Neural cell (in vitro differentiated cells): ENCODE data around the gene FASTK. TPM values are rescaled to one million over a fixed set of nuclear protein-coding genes. Genes with fewer than 3 reads are reported as not detected.

Experiments used
- H2AFZ ChIP-seq: fragments of 200-600, 300-800 bp; sonication (generic), shearing (Covaris generic); 2 replicates; pipeline ENCODE4 v1.6.0; 2014; ENCODE audit warnings: low read depth, mild to moderate bottlenecking, antibody characterized with exemption, low read length, moderate library complexity
- H3F3A ChIP-seq: fragments of 200-600 bp; shearing (Covaris generic); 2 replicates; pipeline ENCODE4 v1.6.1; 2016; ENCODE audit warnings: mild to moderate bottlenecking, moderate library complexity, mixed read lengths, antibody characterized with exemption, low read length; ENCODE audit not compliant: insufficient read depth, poor library complexity, severe bottlenecking
- H3K27ac ChIP-seq: fragments of 200-600, 300-800 bp; sonication (generic), shearing (Covaris generic); 2 replicates; pipeline ENCODE4 v1.5.1; 2014; ENCODE audit warnings: mild to moderate bottlenecking, low read length, moderate library complexity
- H3K27me3 ChIP-seq: fragments of 300-800, 200-600 bp; sonication (generic), shearing (Covaris generic); 2 replicates; pipeline ENCODE4 v1.6.0; 2014; ENCODE audit warnings: mild to moderate bottlenecking, low read depth, low read length, moderate library complexity; ENCODE audit not compliant: insufficient read depth
- H3K36me3 ChIP-seq: fragments of 300-800, 200-600 bp; sonication (generic), shearing (Covaris generic); 2 replicates; pipeline ENCODE4 v1.5.1; 2014; ENCODE audit warnings: mild to moderate bottlenecking, antibody characterized with exemption, low read length, moderate library complexity; ENCODE audit not compliant: insufficient read depth
- H3K4me2 ChIP-seq: fragments of 300-800, 200-600 bp; sonication (generic), shearing (Covaris generic); 2 replicates; pipeline ENCODE4 v1.6.0; 2014; ENCODE audit warnings: mild to moderate bottlenecking, low read length
- H3K4me3 ChIP-seq: fragments of 300-800, 200-600 bp; sonication (generic), shearing (Covaris generic); 2 replicates; pipeline ENCODE4 v1.5.1; 2014; ENCODE audit warnings: mild to moderate bottlenecking, low read length, moderate library complexity
- H3K79me2 ChIP-seq: fragments of 200-600 bp; shearing (Covaris generic); replicated peaks from 2 replicates; pipeline ENCODE4 v1.6.0; 2014; ENCODE audit warnings: mild to moderate bottlenecking, low read length, moderate library complexity; ENCODE audit not compliant: insufficient read depth
- H3K9ac ChIP-seq: fragments of 300-800, 200-600 bp; sonication (generic), shearing (Covaris generic); 2 replicates; pipeline ENCODE4 v1.6.1; 2016; ENCODE audit warnings: mild to moderate bottlenecking, low read length, mixed read lengths
- H3K9me2 ChIP-seq: fragments of 200-600 bp; shearing (Covaris generic); 2 replicates; pipeline ENCODE4 v1.6.1; 2016; ENCODE audit warnings: mild to moderate bottlenecking, low read length, mixed read lengths; ENCODE audit not compliant: insufficient read depth
- H3K9me3 ChIP-seq: fragments of 200-600, 300-800 bp; sonication (generic), shearing (Covaris generic); 2 replicates; pipeline ENCODE4 v1.6.1; 2016; ENCODE audit warnings: mild to moderate bottlenecking, mixed run types, low read length, moderate library complexity, mixed read lengths
- H4K20me1 ChIP-seq: fragments of 200-600 bp; shearing (Covaris generic); 2 replicates; pipeline ENCODE4 v1.6.1; 2016; ENCODE audit warnings: mild to moderate bottlenecking, mixed run types; ENCODE audit not compliant: insufficient read depth
- CTCF ChIP-seq: fragments of 450-650 bp; IDR thresholded peaks from 2 replicates; pipeline ENCODE4 v1.5.1; 2014; ENCODE audit warnings: antibody characterized with exemption, mild to moderate bottlenecking, moderate library complexity; ENCODE audit not compliant: poor library complexity, severe bottlenecking
- EP300 ChIP-seq: fragments of 450-650 bp; conservative IDR thresholded peaks from 2 replicates; pipeline ENCODE4 v1.6.1; 2014; ENCODE audit warnings: antibody characterized with exemption, mild to moderate bottlenecking, moderate library complexity; ENCODE audit not compliant: poor library complexity, severe bottlenecking
- EZH2 ChIP-seq: fragments of 200-600, 300-800 bp; shearing (Covaris generic), sonication (generic); IDR thresholded peaks from 2 replicates; pipeline ENCODE4 v1.6.1; 2014; ENCODE audit warnings: antibody characterized with exemption, low read length, borderline replicate concordance, mild to moderate bottlenecking; ENCODE audit not compliant: insufficient read depth, poor library complexity, severe bottlenecking
- MXI1 ChIP-seq: fragments of 450-650 bp; conservative IDR thresholded peaks from 2 replicates; pipeline ENCODE4 v1.6.1; 2014; ENCODE audit warnings: antibody characterized with exemption, mild to moderate bottlenecking; ENCODE audit not compliant: poor library complexity, severe bottlenecking
- POLR2AphosphoS5 ChIP-seq: IDR thresholded peaks from 2 replicates; pipeline ENCODE4 v1.6.1; 2012
- RAD21 ChIP-seq: fragments of 450-650 bp; conservative IDR thresholded peaks from 2 replicates; pipeline ENCODE4 v1.6.1; 2014; ENCODE audit warnings: antibody characterized with exemption, mild to moderate bottlenecking, moderate library complexity
- REST ChIP-seq: IDR thresholded peaks from 2 replicates; pipeline ENCODE4 v1.6.1; 2012; ENCODE audit warnings: borderline replicate concordance
- SMC3 ChIP-seq: fragments of 450-650 bp; conservative IDR thresholded peaks from 2 replicates; pipeline ENCODE4 v1.6.1; 2014; ENCODE audit warnings: antibody characterized with exemption, mild to moderate bottlenecking, moderate library complexity; ENCODE audit not compliant: poor library complexity
- TAF1 ChIP-seq: IDR thresholded peaks from 2 replicates; pipeline ENCODE4 v1.6.1; 2012; ENCODE audit warnings: low read depth
- polyA plus RNA-seq: library from polyadenylated mRNA; depleted of rRNA; stranded (reverse); fragments of >200 nt; gene quantifications from 2 replicates; pipeline ENCODE4 v1.2.3, GENCODE V29; 2014

FASTK gene
- polyA plus RNA-seq, 1 donor from 2014 or later = 147 TPM

GRCh38 chr7:151051108-151051507, 29.5 kb downstream of the FASTK start:
- Histone ChIP-seq H3K27me3 (peaks cover 23% of the 10 kb centered on the region), H3K9me3 (no peaks in the 10 kb centered on the region), H3K36me3 (no peaks in the 10 kb centered on the region), H3F3A (no peaks in the 10 kb centered on the region), H3K27ac (no peak overlapping the region), H3K4me3 (peak overlapping the region; percentile 43), H3K9me2 (no peaks in the 10 kb centered on the region), H2AFZ (no peak overlapping the region), H3K9ac (no peak overlapping the region), H4K20me1 (no peaks in the 10 kb centered on the region), H3K4me2 (no peak overlapping the region), H3K79me2 (no peaks in the 10 kb centered on the region)
- peak; percentile 37 for TF ChIP-seq REST
- no peak for TF ChIP-seq POLR2AphosphoS5

GRCh38 chr7:151048911-151049463, 31.6 kb downstream of the FASTK start:
- H3K4me3 ChIP-seq = no peak overlapping the region
- no peaks in the 10 kb centered on the region for H3K9me2 ChIP-seq
- no peaks in the 10 kb centered on the region for H3K36me3 ChIP-seq
- no peak for TF ChIP-seq TAF1
- no peak overlapping the region for H3K4me2 ChIP-seq
- no peaks in the 10 kb centered on the region for H3K79me2 ChIP-seq
- peaks cover 23% of the 10 kb centered on the region for H3K27me3 ChIP-seq
- H3K27ac ChIP-seq = no peak overlapping the region
- no peaks in the 10 kb centered on the region for H3F3A ChIP-seq
- H3K9me3 ChIP-seq = no peaks in the 10 kb centered on the region
- H2AFZ ChIP-seq = no peak overlapping the region
- no peak overlapping the region for H3K9ac ChIP-seq
- no peaks in the 10 kb centered on the region for H4K20me1 ChIP-seq

GRCh38 chr7:151047976-151048815, 32.4 kb downstream of the FASTK start, which contains the start of gene ASIC3:
ASIC3 (plus strand) TSS chr7:151048531; CDS start chr7:151048886, 355 bp downstream.
- H3K27me3 ChIP-seq = peaks cover 23% of the 10 kb centered on the region
- H4K20me1 ChIP-seq = no peaks in the 10 kb centered on the region
- H3K27ac ChIP-seq = no peak within 1 kb of the TSS
- no peaks in the 10 kb centered on the region for H3K79me2 ChIP-seq
- H3K9me3 ChIP-seq = no peaks in the 10 kb centered on the region
- no peaks in the 10 kb centered on the region for H3K36me3 ChIP-seq
- TF ChIP-seq POLR2AphosphoS5 (no peak), SMC3 (no peak), TAF1 (no peak), MXI1 (no peak), EZH2 (no peak), RAD21 (no peak), EP300 (no peak), CTCF (no peak), REST (no peak)
- no peak within 1 kb of the TSS for H2AFZ ChIP-seq
- H3K9me2 ChIP-seq = no peaks in the 10 kb centered on the region
- no peak within 1 kb of the TSS for H3K9ac ChIP-seq
- H3F3A ChIP-seq = no peaks in the 10 kb centered on the region
- H3K4me2 ChIP-seq = no peak within 1 kb of the TSS
- H3K4me3 ChIP-seq = no peak within 1 kb of the TSS
